Fibroblast of lung (primary cell): ENCODE data around the gene USH2A. TPM values are rescaled to one million over a fixed set of nuclear protein-coding genes. Genes with fewer than 3 reads are reported as not detected.
A peak's percentile ranks its signal among the peaks of the same experiment; 100 is the strongest.

Experiments
- DNase-seq, 2 donors: peaks; one replicate each; pipeline versions ENCODE4 v3.0.0 to v3.0.0-alpha.2; 2010; ENCODE audit warnings: low read depth in 2 of 2
- H2AFZ ChIP-seq: 2 replicates; pipeline ENCODE4 v1.5.1; 2012; ENCODE audit warnings: low read length, control low read depth, inconsistent platforms
- H3K27ac ChIP-seq: 2 replicates; pipeline ENCODE4 v1.5.1; 2011; ENCODE audit warnings: low read length, control low read depth; ENCODE audit not compliant: insufficient read depth
- H3K27me3 ChIP-seq: 2 replicates; pipeline ENCODE4 v1.5.1; 2011; ENCODE audit warnings: mild to moderate bottlenecking, low read length; ENCODE audit not compliant: control insufficient read depth, insufficient read depth
- H3K36me3 ChIP-seq: 2 replicates; pipeline ENCODE4 v1.5.1; 2011; ENCODE audit warnings: low read length; ENCODE audit not compliant: control insufficient read depth, insufficient read depth
- H3K4me1 ChIP-seq: 2 replicates; pipeline ENCODE4 v1.5.1; 2011; ENCODE audit warnings: low read length; ENCODE audit not compliant: control insufficient read depth, insufficient read depth; ENCODE audit errors: extremely low read depth
- H3K4me2 ChIP-seq: 2 replicates; pipeline ENCODE4 v1.5.1; 2011; ENCODE audit warnings: low read length, control low read depth; ENCODE audit not compliant: insufficient read depth; ENCODE audit errors: extremely low read depth
- H3K4me3 ChIP-seq, 4 experiments: fragments of 200-600 bp in 1 of 4; sonication (generic) in 1 of 4; replicated peaks in 1 of 4; 2 replicates each; pipeline ENCODE4 v1.5.1; 2011 to 2016; ENCODE audit warnings: low read length in 4 of 4, low read depth in 3 of 4, mild to moderate bottlenecking in 3 of 4, control low read depth in 2 of 4, inconsistent platforms in 1 of 4, mixed read lengths in 1 of 4; ENCODE audit not compliant: insufficient read depth in 1 of 4; ENCODE audit errors: control extremely low read depth in 1 of 4
- H3K79me2 ChIP-seq: 2 replicates; pipeline ENCODE4 v1.5.1; 2012; ENCODE audit warnings: mild to moderate bottlenecking, low read length, inconsistent platforms; ENCODE audit not compliant: control insufficient read depth, insufficient read depth
- H3K9ac ChIP-seq: 2 replicates; pipeline ENCODE4 v1.5.1; 2011; ENCODE audit warnings: mild to moderate bottlenecking, low read length, control low read depth; ENCODE audit not compliant: insufficient read depth
- H3K9me3 ChIP-seq: 2 replicates; pipeline ENCODE4 v1.5.1; 2012; ENCODE audit warnings: low read depth, low read length; ENCODE audit not compliant: control insufficient read depth, insufficient read depth
- H4K20me1 ChIP-seq: 2 replicates; pipeline ENCODE4 v1.5.1; 2011; ENCODE audit warnings: low read length; ENCODE audit not compliant: control insufficient read depth, insufficient read depth; ENCODE audit errors: extremely low read depth
- EZH2 ChIP-seq: IDR thresholded peaks from 2 replicates; pipeline ENCODE4 v1.5.1; 2012; ENCODE audit warnings: low read length, control low read depth, mild to moderate bottlenecking; ENCODE audit errors: missing control alignments
- polyA plus RNA-seq, 2 donors: library from polyadenylated mRNA; depleted of rRNA in 1 of 2; stranded (reverse) in 1 of 2; unstranded in 1 of 2; fragments of >200 nt; gene quantifications; 2 replicates each; pipeline ENCODE4 v1.2.1, GENCODE V29; 2011 to 2012; ENCODE audit warnings: missing spikeins in 1 of 2
- total RNA-seq: library from RNA; depleted of rRNA; stranded (reverse); fragments of >200 nt; gene quantifications from 2 replicates; pipeline ENCODE4 v1.2.1, GENCODE V29; 2014
- TF ChIP-seq, protein P1 (sequence below), 2 donors: IDR thresholded peaks in 1 of 2; conservative IDR thresholded peaks in 1 of 2; 1 replicate in 1 of 2; 2 replicates in 1 of 2; pipeline ENCODE4 v1.5.1; 2011 to 2012; ENCODE audit warnings: low read length in 2 of 2, control low read depth in 1 of 2, inconsistent platforms in 1 of 2, low read depth in 1 of 2, mild to moderate bottlenecking in 1 of 2

The USH2A gene
- total and polyA plus RNA-seq, 2 donors (not counting 1 experiment from before 2014, with no cell fraction given): under 0.01 to 0.01 TPM

DNA sequence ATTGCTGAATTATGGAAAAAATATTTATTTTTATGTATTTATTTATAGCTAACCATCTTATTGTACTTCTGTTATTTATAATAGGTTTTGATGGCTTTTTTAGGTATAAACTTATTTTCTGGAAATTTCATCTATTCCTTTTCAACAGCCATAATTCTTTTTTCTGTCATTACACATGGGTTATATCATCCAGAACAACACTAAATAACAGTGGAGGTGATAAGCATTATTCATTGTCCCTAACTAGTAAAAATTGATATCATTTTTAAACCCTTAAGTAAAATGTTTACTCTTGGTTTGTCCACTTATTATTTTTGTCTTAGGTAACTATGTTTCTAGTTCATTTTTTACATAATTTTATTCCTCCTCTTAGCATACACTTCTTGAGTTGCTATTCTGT, 309.1 kb downstream of the USH2A start:
- no peak for DNase-seq
- H4K20me1 ChIP-seq: no peaks in the 10 kb centered on the region
- no peaks in the 10 kb centered on the region for H3K9me3 ChIP-seq
- no peaks in the 10 kb centered on the region for H3K4me1 ChIP-seq
- no peak overlapping the region for H2AFZ ChIP-seq
- H3K9ac ChIP-seq: no peak overlapping the region
- H3K36me3 ChIP-seq: no peaks in the 10 kb centered on the region
- no peak for TF ChIP-seq EZH2
- TF ChIP-seq, protein P1, sequence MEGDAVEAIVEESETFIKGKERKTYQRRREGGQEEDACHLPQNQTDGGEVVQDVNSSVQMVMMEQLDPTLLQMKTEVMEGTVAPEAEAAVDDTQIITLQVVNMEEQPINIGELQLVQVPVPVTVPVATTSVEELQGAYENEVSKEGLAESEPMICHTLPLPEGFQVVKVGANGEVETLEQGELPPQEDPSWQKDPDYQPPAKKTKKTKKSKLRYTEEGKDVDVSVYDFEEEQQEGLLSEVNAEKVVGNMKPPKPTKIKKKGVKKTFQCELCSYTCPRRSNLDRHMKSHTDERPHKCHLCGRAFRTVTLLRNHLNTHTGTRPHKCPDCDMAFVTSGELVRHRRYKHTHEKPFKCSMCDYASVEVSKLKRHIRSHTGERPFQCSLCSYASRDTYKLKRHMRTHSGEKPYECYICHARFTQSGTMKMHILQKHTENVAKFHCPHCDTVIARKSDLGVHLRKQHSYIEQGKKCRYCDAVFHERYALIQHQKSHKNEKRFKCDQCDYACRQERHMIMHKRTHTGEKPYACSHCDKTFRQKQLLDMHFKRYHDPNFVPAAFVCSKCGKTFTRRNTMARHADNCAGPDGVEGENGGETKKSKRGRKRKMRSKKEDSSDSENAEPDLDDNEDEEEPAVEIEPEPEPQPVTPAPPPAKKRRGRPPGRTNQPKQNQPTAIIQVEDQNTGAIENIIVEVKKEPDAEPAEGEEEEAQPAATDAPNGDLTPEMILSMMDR (conservative IDR thresholded peaks at IDR 0.05 in 1 of 2, IDR thresholded peaks at IDR 0.05 in 1 of 2; ENCODE audit: low read depth in 1 of 2, low read length in 2 of 2): no peak
- no peak overlapping the region for H3K4me2 ChIP-seq
- H3K27me3 ChIP-seq: no peaks in the 10 kb centered on the region
- H3K79me2 ChIP-seq: no peaks in the 10 kb centered on the region
- no peak overlapping the region for H3K4me3 ChIP-seq
- H3K27ac ChIP-seq: no peak overlapping the region

DNA sequence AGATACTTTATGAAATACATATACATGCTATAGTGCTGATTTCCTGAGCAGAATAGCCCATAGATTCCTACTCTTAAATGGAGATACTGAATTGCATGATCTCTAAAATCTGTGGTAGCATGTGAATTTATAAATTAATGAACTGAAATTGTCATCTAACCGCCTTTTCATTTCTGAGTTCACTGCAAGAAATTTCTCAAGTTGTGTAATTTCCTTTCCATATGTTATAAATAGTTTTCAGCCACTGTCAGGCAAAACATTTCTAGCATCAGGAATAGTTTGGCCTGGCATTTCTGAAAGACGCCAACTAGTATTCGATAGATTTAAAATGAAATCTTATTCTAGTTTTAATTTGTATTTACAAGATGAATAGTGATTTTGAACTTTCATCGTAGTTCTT, 310.1 kb downstream of the USH2A start:
- Histone ChIP-seq H3K9ac (no peak overlapping the region), H3K9me3 (no peaks in the 10 kb centered on the region), H3K27me3 (no peaks in the 10 kb centered on the region), H3K4me3 (no peak overlapping the region), H4K20me1 (no peaks in the 10 kb centered on the region), H3K79me2 (no peaks in the 10 kb centered on the region), H2AFZ (no peak overlapping the region), H3K4me1 (no peaks in the 10 kb centered on the region), H3K27ac (no peak overlapping the region), H3K4me2 (no peak overlapping the region), H3K36me3 (no peaks in the 10 kb centered on the region)
- TF ChIP-seq EZH2: no peak
- TF ChIP-seq, protein P1 (conservative IDR thresholded peaks at IDR 0.05 in 1 of 2, IDR thresholded peaks at IDR 0.05 in 1 of 2; ENCODE audit: low read depth in 1 of 2, low read length in 2 of 2): no peak
- DNase-seq: peak in 1 of 2 donors; percentile 9

DNA sequence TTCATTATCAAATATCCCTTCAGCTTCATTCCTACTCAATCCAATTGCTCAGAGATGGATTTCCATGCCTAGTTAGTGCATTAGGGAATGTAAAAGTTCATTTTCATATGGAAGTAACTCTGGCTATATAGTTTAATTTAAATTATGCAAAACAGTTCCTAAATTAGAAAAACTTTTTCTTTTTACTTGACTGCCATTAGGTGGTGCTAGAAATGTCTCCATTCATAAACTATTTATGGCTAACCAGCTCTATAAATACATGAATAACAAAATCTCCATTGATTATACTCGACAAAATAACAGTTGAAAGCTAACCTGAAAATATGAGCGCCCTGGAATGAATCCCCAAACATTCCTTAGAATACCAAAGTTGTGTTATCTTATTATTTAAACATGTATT, 311.4 kb downstream of the USH2A start:
- TF ChIP-seq, protein P1 (conservative IDR thresholded peaks at IDR 0.05 in 1 of 2, IDR thresholded peaks at IDR 0.05 in 1 of 2; ENCODE audit: low read depth in 1 of 2, low read length in 2 of 2): peak in 1 of 2 donors; percentile 44
- no peak for TF ChIP-seq EZH2
- Histone ChIP-seq H3K27ac (no peak overlapping the region), H3K79me2 (no peaks in the 10 kb centered on the region), H3K4me3 (no peak overlapping the region), H3K4me2 (no peak overlapping the region), H3K36me3 (no peaks in the 10 kb centered on the region), H4K20me1 (no peaks in the 10 kb centered on the region), H2AFZ (no peak overlapping the region), H3K4me1 (no peaks in the 10 kb centered on the region), H3K27me3 (no peaks in the 10 kb centered on the region), H3K9me3 (no peaks in the 10 kb centered on the region), H3K9ac (no peak overlapping the region)
- DNase-seq: peak in 1 of 2 donors; percentile 23
